Kidney epithelial cell (primary cell): ENCODE results near the gene CDX2. TPM values are rescaled to one million over a fixed set of nuclear protein-coding genes. Genes with fewer than 3 reads are reported as not detected.

ENCODE experiments used
- DNase-seq: peaks from one replicate; pipeline ENCODE4 v3.0.0-alpha.2; 2010; ENCODE audit warnings: low read depth
- H3K27me3 ChIP-seq: 2 replicates; pipeline ENCODE4 v1.6.0; 2011; ENCODE audit warnings: low read length; ENCODE audit not compliant: control insufficient read depth, insufficient read depth
- H3K36me3 ChIP-seq: 2 replicates; pipeline ENCODE4 v1.5.1; 2011; ENCODE audit warnings: low read length; ENCODE audit not compliant: control insufficient read depth, insufficient read depth
- H3K4me3 ChIP-seq: 2 replicates; pipeline ENCODE4 v1.5.1; 2011; ENCODE audit warnings: low read depth, mild to moderate bottlenecking, control low read depth, low read length
- total RNA-seq: library from RNA; depleted of rRNA; stranded (reverse); fragments of >200 nt; gene quantifications from 2 replicates; pipeline ENCODE4 v1.2.3, GENCODE V29; 2015
- TF ChIP-seq, protein P1 (sequence below): IDR thresholded peaks from 2 replicates; pipeline ENCODE4 v1.5.1; 2011; ENCODE audit warnings: mild to moderate bottlenecking, moderate library complexity, low read length, control low read depth, inconsistent platforms; ENCODE audit not compliant: insufficient read depth, poor library complexity, severe bottlenecking

The CDX2 gene
- total RNA-seq, 1 donor from 2014 or later = not detected

DNA sequence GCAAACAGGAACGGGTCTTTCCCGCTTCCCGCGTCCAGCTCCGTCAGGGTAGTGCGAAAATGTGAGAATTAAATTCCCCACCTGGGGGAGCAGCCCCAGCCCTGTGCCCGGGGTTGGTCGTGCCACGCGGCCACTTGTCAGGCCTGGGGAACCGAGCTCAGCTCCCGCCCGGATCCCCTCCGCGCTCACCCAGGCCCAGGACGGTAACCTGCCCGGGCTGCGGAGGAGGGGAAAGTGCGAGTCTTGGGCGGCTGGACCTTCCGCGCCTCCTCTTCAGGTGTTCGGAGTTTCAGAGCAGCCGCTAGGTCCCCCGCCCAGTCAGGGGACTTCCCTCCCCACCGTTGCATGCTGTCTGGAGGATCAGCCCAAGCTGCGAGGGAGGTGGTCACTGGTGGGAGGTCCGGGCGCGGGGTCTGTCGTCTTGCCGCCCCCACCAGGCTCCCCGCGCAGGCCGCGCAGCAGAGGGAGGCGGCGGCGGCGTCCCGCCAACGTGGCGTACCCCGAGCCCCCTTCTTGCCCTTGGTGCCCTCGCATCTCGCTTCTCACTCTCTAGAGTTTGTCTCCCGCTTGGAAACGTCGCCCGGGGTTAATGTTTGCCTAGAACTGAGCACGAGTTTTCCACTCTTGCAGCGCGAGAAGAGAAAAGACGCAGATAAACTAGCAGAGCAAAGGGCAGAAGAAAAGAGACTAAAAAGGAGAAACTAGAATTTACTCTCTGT is 11.3 kb upstream of the CDX2 start:
- H3K27me3 ChIP-seq = peaks cover 74% of the 10 kb centered on the region
- TF ChIP-seq, protein P1, sequence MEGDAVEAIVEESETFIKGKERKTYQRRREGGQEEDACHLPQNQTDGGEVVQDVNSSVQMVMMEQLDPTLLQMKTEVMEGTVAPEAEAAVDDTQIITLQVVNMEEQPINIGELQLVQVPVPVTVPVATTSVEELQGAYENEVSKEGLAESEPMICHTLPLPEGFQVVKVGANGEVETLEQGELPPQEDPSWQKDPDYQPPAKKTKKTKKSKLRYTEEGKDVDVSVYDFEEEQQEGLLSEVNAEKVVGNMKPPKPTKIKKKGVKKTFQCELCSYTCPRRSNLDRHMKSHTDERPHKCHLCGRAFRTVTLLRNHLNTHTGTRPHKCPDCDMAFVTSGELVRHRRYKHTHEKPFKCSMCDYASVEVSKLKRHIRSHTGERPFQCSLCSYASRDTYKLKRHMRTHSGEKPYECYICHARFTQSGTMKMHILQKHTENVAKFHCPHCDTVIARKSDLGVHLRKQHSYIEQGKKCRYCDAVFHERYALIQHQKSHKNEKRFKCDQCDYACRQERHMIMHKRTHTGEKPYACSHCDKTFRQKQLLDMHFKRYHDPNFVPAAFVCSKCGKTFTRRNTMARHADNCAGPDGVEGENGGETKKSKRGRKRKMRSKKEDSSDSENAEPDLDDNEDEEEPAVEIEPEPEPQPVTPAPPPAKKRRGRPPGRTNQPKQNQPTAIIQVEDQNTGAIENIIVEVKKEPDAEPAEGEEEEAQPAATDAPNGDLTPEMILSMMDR = no peak
- no peaks in the 10 kb centered on the region for H3K36me3 ChIP-seq
- no peak overlapping the region for H3K4me3 ChIP-seq
- no peak for DNase-seq

DNA sequence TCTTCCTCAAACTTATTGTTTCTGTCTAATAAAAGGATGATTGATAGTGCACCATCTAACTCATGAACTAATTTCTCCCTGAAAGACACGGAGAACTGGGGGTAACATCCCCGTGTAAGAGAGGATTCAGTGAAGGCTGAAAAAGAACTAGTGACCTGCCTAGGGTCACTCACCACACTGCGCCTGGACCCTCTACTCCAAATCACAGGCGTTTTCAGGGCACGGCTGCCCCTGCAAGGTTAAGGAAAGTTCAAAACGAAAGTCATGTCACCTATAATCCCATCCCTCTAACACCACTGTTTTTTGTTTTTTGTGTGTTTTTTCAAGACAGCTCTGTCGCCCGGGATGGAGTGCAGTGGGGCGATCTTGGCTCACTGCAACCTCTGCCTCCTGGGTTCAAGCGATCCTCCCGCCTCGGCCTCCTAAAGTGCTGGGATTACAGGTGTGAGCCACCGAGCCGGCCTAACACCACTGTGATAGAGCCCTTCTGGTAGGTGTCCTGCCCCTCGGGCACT is 10.7 kb upstream of the CDX2 start:
- TF ChIP-seq, protein P1 = no peak
- no peak overlapping the region for H3K4me3 ChIP-seq
- H3K27me3 ChIP-seq = peaks cover 80% of the 10 kb centered on the region
- DNase-seq = no peak
- no peaks in the 10 kb centered on the region for H3K36me3 ChIP-seq

DNA sequence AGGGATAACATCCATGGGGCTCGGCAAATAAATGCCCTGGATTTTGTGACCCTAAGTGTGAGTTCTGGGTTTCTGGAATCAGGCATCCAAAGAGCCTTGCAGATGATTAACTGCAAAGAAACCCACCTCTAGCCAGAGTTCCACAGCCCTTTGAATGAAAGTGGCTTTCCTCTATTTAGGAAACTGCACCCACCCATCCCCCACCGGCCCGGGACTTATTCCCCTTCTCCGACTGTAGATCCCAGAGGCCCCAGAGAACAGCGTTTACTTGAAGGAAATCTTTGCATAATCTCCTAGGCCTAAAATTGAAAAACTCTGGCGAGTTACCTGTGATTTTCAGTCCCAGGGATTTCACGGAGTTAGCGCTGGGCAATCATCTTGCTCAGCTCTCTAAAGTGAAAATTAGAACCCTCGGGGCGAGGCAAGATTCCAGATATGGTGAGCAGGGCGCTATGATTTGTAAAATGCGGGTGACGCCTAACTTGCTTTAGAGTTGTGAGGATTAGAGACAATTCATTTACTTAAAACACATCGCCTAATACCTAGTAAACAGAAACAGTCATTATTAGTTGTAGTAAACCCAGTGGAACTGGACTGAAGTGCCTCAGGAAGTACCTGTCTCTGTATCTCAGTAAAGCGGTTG is 10.0 kb upstream of the CDX2 start:
- DNase-seq = no peak
- TF ChIP-seq, protein P1 = no peak
- no peaks in the 10 kb centered on the region for H3K36me3 ChIP-seq
- H3K27me3 ChIP-seq = peaks cover 85% of the 10 kb centered on the region
- no peak overlapping the region for H3K4me3 ChIP-seq

DNA sequence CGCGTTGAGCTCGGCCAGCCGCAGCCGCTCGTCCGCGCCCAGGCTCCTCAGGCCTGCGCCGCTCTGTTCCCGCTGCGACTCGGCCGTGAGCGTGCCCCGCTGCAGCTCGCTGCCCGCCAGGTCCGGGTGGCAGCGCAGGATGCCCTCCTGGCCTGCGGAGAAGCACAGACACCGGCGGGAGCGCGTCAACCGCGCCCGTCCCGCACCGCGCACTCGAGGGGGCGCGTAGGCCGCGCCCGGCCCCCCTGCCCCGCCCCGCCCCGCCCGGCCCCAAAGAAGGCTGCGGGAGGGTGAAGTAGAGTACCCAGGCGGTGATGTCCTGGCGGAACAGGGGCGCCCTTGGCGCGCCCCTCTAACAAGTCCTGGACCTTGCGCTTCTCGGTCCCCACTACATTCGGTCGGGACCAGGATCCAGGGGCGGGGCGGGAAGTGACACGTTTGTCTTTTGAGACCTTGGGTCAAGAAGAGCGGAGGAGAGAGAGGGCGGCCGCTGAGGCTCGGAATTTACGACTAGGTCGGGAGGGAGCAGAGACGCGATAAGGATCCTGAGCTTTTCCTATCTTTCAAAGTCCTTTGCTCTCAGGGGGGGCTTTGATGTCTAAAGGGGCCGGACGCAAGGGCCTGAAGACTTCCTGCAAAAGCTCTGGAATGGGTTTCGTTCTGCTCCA is 9.3 kb upstream of the CDX2 start:
- TF ChIP-seq, protein P1 = no peak
- H3K27me3 ChIP-seq = peaks cover 89% of the 10 kb centered on the region

DNA sequence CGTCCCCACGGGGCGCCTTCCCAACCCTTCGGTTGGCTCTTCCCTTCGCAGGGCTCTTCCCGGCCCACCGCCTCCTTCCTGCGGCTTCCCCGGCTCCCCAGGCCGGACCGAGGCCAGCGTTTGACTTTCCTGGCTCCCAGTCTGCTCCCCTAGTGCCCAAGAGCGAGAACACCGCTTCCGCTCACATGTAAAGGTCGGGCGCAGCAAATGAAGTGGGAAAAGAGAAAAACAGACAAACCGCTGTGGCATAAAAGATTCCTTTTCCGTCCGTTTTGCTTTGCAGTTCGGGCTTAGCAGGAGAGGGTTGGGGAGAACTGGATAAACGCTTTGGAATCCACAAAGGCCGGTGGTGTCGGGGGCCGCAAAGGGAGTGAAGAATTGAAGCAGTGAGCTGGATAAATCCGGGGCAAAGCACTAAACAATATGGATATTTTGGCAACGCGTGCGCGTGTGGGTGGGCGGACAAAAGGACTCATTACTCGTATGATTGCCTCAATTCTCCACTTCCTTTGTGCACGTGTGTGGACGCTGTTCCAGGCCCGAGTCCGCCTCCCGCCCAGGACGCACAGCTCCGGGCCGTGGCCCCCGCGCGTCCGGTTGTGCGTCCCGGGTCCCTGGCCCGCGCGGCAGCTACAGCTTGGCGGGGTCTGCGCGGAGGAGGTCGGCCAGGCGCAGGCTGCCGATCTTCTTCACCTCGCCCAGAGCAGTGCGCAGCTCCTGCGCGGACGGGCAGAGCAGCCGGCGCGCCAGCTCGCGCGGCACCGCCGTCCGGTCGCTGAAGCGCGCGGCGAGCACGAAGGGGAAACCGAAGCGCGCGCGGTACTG is 8.6 kb upstream of the CDX2 start:
- TF ChIP-seq, protein P1 = no peak
- Histone ChIP-seq H3K27me3 (peaks cover 90% of the 10 kb centered on the region), H3K36me3 (no peaks in the 10 kb centered on the region), H3K4me3 (no peak overlapping the region)
- DNase-seq = no peak

More for the DNA sequence above, 9.3 kb upstream of the CDX2 start:
- DNase-seq = no peak
- Histone ChIP-seq H3K36me3 (no peaks in the 10 kb centered on the region), H3K4me3 (no peak overlapping the region)
